ES-I3 (cell line): Measurements from ENCODE around the gene PLEKHG2.

ENCODE experiments used
- H3K36me3 ChIP-seq: 2 replicates; pipeline ENCODE4 v1.6.1; 2013; ENCODE audit warnings: mild to moderate bottlenecking, low read length, control low read depth, moderate library complexity; ENCODE audit not compliant: insufficient read depth
- H3K4me1 ChIP-seq: 2 replicates; pipeline ENCODE4 v1.6.1; 2013; ENCODE audit warnings: mild to moderate bottlenecking, control low read depth, low read length; ENCODE audit not compliant: insufficient read depth
- H3K9ac ChIP-seq: 2 replicates; pipeline ENCODE4 v1.6.1; 2013; ENCODE audit warnings: low read depth, mild to moderate bottlenecking, low read length, moderate library complexity
- H3K9me3 ChIP-seq: 2 replicates; pipeline ENCODE4 v1.6.1; 2013; ENCODE audit warnings: mild to moderate bottlenecking, low read length, moderate library complexity; ENCODE audit not compliant: control insufficient read depth, insufficient read depth

Gene PLEKHG2

GRCh38 chr19:39398297-39398864, 14.1 kb upstream of the PLEKHG2 start:
- H3K4me1 ChIP-seq: peaks cover 25% of the 10 kb centered on the region
- peaks cover 10% of the 10 kb centered on the region for H3K36me3 ChIP-seq
- no peaks in the 10 kb centered on the region for H3K9me3 ChIP-seq
- no peak overlapping the region for H3K9ac ChIP-seq

DNA sequence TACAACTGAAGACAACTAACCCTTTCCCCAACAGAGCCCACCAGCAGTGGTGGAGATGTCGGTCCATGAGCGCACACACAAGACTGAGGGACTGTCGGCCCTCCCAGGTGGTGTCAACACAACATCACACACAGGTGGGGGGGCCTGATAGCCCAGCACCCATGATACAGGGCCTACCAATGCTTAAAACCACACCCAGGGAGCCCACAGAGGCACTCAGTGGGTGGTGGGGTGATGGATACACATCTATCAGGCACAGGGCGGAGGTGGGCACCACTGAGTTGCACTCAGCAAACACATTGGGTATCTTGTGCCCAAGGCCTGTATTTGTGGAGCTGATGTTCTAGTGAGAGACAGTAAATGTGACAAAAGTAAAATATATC, 12.8 kb upstream of the PLEKHG2 start:
- Histone ChIP-seq H3K9ac (no peak overlapping the region), H3K4me1 (peaks cover 25% of the 10 kb centered on the region), H3K9me3 (no peaks in the 10 kb centered on the region), H3K36me3 (peaks cover 3% of the 10 kb centered on the region)

DNA sequence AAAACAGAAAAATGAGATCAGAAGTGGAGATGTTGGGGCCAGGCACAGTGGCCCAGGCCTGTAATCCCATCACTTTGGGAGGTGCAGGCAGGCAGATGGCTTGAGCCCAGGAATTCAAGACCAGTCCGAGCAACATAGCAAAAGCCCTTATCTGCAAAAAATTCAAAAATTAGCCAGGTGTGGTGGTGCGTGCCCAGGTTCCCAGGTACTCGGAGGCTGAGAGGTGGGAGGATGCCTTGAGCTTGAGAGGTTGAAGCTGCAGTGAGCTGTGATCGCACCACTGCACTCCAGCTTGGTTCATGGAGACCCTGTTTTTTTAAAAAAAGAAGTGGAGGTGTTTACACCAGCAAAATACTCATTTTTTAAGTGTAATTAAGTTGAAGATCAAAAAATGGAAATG, 12.4 kb upstream of the PLEKHG2 start:
- H3K9ac ChIP-seq: no peak overlapping the region
- peaks cover 25% of the 10 kb centered on the region for H3K4me1 ChIP-seq
- H3K36me3 ChIP-seq: peaks cover under 1% of the 10 kb centered on the region
- no peaks in the 10 kb centered on the region for H3K9me3 ChIP-seq

- Histone ChIP-seq H3K9ac (no peak overlapping the region), H3K9me3 (no peaks in the 10 kb centered on the region), H3K36me3 (no peaks in the 10 kb centered on the region; the same call in 1 of the 2 replicates), H3K4me1 (peaks cover 25% of the 10 kb centered on the region)
Observed at GRCh38 chr19:39401070-39401548, 11.4 kb upstream of the PLEKHG2 start.

DNA sequence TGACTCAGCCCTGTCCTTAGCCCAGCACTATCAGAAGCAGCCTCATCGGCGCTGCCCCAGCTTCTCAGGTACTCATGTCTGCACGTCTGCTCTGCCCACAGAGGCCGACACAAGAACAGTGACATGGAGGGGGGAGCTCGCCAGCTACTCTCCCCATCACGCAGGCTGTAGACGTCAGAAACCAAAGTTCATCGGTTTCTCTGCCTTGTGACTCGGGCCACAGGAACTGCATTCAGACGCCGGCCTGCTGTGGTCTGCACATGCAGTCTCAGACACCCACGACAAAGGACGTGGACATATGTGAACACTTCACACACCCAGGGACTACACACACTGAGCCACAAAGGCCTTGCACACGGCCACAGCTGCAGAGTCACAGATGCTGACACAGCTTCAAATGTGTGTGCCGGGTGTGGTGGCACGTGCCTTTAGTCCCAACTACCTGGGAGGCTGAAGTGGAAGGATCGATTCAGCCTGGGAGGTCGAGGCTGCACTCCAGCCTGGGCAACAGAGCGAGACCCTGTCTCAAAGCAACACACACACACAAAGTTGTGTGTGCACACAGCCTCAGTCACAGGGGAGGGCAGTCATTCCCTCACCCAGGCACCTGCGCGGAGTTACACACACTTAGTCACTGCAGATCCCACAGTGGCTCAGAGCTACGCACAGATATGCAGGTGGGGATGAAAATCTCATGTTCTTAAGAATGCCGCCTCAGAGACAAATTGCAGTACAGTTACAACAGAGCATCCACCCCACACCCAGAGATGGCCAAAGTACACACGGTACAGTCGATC, 10.7 kb upstream of the PLEKHG2 start:
- peak overlapping the region; percentile 76 for H3K9ac ChIP-seq
- H3K4me1 ChIP-seq: peaks cover 25% of the 10 kb centered on the region
- H3K9me3 ChIP-seq: no peaks in the 10 kb centered on the region
- H3K36me3 ChIP-seq: no peaks in the 10 kb centered on the region; the same call in 1 of the 2 replicates

DNA sequence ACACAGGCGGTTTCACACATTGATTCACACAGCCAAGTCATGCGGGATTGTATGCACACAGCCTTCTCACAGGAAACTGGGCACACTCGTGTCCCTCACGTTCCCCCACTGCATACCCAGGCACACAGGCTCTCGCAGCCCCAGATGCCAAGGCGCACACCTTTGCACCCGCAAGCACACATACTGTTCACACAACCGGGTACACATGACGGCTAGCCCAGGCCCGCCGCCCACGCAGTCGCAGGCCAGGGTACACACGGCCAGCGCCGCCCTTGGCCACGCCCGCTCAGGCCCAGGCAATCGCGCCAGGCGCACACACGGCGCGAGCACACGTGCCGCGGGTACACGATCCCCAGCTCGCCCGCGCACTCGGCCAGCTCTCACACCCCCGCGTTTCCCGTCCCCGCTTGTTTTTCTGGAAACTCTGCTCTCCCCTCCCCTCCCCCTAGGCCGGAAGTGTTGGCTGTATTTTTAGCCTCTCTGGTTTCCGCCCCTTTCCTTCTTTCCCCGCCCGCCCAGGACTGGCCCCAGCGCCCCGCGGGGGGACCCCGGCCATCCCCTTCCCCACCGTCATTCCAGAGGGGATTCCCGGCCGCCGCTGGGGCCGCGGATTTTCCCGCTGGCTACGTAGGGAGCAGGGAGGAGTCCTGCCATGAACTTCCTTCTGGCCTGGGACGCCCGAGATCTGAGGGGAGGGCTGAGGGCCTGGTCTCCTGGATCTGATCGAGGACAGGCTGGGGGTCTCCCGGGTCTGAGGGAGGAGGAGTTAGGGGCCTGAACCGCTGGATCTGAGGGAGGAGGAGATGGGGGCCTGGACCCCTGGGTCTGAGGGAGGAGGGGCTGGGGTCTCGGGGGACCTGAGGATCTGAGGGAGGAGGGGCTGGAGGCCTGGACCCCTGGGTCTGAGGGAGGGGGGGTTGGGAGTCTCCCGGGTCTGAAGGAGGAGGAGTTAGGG, 9.8 kb upstream of the PLEKHG2 start:
- Histone ChIP-seq H3K9ac (peak overlapping the region; percentile 76), H3K9me3 (no peaks in the 10 kb centered on the region), H3K4me1 (peaks cover 25% of the 10 kb centered on the region), H3K36me3 (no peaks in the 10 kb centered on the region; the same call in 1 of the 2 replicates)

GRCh38 chr19:39403331-39404312, 8.8 kb upstream of the PLEKHG2 start:
- peaks cover 16% of the 10 kb centered on the region for H3K4me1 ChIP-seq
- no peaks in the 10 kb centered on the region; the same call in 1 of the 2 replicates for H3K36me3 ChIP-seq
- H3K9me3 ChIP-seq: no peaks in the 10 kb centered on the region
- H3K9ac ChIP-seq: peak overlapping the region; percentile 76

DNA sequence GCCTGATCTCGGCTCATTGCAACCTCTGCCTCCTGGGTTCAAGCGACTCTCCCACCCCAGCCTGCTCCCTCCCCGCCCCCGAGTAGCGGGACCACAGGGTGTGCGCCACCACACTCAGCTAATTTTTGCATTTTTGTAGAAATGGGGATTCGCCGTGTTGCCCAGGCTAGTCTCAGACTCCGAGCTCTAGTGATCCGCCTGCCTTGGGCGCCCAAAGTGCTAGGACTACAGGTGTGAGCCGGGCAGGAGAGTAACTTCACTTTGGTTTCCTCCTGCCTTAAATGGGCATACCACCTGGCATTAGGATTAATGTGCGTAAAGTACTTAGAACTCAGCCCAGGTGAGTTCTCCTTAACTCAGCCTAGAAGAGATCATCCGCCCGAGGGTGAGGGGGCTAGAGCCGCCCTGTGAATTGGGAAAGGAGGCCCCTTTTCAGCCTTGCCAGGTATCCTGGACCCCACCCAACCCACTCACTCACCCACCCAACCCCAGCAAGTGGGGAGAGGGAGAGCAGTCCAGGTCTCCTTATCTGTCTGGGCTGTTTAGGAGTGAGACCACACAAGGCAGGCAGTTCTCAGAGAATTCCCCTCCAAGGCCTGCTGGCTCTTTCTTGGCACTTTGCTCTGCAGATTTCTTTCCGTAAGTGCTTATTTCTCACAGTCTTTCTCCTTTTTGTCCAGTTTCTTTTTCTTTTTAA, 7.1 kb upstream of the PLEKHG2 start:
- Histone ChIP-seq H3K9ac (peak overlapping the region; percentile 8; the same call in 1 of the 2 replicates), H3K9me3 (no peaks in the 10 kb centered on the region), H3K36me3 (no peaks in the 10 kb centered on the region), H3K4me1 (peaks cover 15% of the 10 kb centered on the region)

DNA sequence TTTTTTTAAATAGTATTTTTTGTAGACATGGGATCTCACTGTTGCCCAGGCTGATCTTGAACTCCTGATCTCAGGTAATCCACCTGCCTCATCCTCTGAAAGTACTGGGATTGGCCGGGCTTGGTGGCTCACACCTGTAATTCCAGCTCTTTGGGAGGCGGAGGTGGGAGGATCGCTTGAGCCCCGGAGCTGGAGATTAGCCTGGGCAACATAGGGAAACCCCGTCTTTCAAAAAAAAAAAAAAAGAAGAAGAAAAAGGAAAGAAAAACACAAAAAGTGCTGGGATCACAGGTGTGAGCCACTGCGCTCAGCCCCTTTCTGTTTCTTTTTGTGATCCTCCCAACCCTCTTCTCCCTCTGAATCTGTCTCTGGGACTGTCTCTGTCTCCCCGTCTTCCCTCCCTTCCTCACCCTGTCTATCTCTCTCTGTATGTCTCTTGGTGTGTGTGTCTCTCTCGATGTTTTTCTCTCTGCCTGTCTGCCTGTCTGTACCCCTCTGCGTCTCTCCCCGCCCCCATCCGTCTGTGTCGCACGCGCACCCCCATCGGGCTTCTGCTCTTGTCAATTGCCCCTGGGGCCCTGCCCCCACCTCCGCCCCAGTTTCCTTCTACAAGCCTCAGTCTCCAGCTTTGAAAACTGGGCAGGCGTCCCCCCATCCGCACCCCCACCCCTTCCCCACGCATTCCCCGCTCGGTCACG, 6.4 kb upstream of the PLEKHG2 start:
- Histone ChIP-seq H3K9me3 (no peaks in the 10 kb centered on the region), H3K36me3 (no peaks in the 10 kb centered on the region), H3K9ac (peak overlapping the region; percentile 48), H3K4me1 (peaks cover 21% of the 10 kb centered on the region)

GRCh38 chr19:39406656-39407409, 5.6 kb upstream of the PLEKHG2 start, which contains the start of gene ZFP36:
TSS of gene ZFP36 (plus strand) at chr19:39406847. CDS start at chr19:39406905, 58 bp downstream.
- Histone ChIP-seq H3K9me3 (no peaks in the 10 kb centered on the region), H3K9ac (peak within 1 kb of the TSS; percentile 97), H3K4me1 (peaks cover 20% of the 10 kb centered on the region), H3K36me3 (no peaks in the 10 kb centered on the region)

GRCh38 chr19:39407410-39407659, 5.1 kb upstream of the PLEKHG2 start:
- H3K4me1 ChIP-seq: peaks cover 15% of the 10 kb centered on the region
- H3K9me3 ChIP-seq: no peaks in the 10 kb centered on the region
- H3K36me3 ChIP-seq: no peaks in the 10 kb centered on the region
- peak overlapping the region; percentile 97 for H3K9ac ChIP-seq
